Bronchial epithelial cell (primary cell): ENCODE data around the gene APBB2. TPM values are rescaled to one million over a fixed set of nuclear protein-coding genes. Genes with fewer than 3 reads are reported as not detected.

Source experiments
- DNase-seq: peaks from one replicate; pipeline ENCODE4 v3.0.0-alpha.2; 2010; ENCODE audit warnings: low read depth
- FAIRE-seq: peaks from 2 replicates; lab custom pipeline; 2011; peaks lifted over from hg19 to GRCh38; lab: Jason Lieb, UNC
- H3K27me3 ChIP-seq: 2 replicates; pipeline ENCODE4 v1.5.1; 2011; ENCODE audit warnings: low read length; ENCODE audit not compliant: control insufficient read depth, insufficient read depth
- H3K36me3 ChIP-seq: 2 replicates; pipeline ENCODE4 v1.5.1; 2011; ENCODE audit warnings: low read length; ENCODE audit not compliant: control insufficient read depth, insufficient read depth
- H3K4me3 ChIP-seq: 2 replicates; pipeline ENCODE4 v1.5.1; 2011; ENCODE audit warnings: mild to moderate bottlenecking, low read depth, low read length, control low read depth
- CTCF ChIP-seq: IDR thresholded peaks from 2 replicates; pipeline ENCODE4 v1.5.1; 2011; ENCODE audit warnings: mild to moderate bottlenecking, moderate library complexity, low read length, control low read depth, inconsistent platforms; ENCODE audit not compliant: insufficient read depth, severe bottlenecking
- total RNA-seq: library from RNA; depleted of rRNA; stranded (reverse); fragments of >200 nt; gene quantifications from 2 replicates; pipeline ENCODE4 v1.2.1, GENCODE V29; 2014

APBB2 gene
- total RNA-seq, 1 donor from 2014 or later, result 39.2 TPM

DNA sequence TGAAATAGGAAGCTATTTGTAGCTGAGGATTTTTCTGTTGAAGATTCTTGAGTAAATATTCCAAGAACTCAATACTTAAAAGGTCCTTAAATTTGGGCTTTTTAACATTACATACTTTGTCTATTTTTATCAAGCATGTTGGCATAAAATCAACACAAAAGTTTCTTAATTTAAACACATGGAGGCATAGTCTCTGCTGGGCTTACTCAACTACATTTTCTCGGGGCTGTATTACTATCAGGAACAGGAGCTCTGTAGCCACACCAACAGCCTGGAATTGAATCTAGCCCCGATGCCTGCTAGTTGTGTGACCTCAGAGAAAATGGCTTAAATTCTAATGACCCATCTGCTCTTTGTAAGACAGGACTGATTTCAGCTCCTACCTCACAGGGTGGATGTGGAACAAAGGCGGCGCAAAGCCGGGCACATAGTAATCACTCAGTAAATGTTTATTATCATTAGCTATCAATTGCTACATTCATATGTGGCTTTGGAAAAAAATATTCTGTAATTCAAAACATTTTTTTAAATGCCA lies 257.6 kb downstream of the APBB2 start:
- no peak for FAIRE-seq
- no peak for DNase-seq
- TF ChIP-seq CTCF, result no peak
- Histone ChIP-seq H3K27me3 (no peaks in the 10 kb centered on the region), H3K4me3 (no peak overlapping the region), H3K36me3 (no peaks in the 10 kb centered on the region)

DNA sequence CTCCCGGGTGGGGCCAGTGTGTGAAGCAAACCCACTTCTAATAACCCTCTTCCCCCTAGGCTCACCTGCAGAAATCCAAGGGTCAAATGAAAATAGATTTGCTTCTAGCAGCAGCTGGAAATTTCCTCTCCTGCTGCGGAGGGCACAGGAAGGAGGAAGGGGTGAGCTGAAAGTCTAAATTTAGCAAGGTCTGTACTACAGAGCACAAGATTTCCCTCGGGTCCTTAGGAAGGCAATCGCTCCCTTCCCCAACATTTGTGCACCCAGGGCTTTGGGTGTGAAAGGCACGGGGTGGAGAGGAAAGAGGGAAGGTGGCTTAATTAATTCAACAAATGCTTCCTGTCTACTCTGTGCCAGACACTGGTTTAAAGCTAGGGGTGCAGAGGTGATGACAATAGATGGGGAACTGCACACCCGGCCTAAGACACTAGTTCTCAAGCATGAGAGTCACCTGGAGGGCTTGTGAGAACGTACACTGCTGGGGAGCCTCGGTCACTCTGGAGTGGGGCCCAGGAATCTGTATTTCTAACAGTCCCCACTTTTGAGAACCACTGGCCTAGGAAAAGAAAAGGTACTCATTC lies 260.2 kb downstream of the APBB2 start:
- no peaks in the 10 kb centered on the region for H3K36me3 ChIP-seq
- DNase-seq, result no peak
- FAIRE-seq, result no peak
- no peak for TF ChIP-seq CTCF
- no peaks in the 10 kb centered on the region for H3K27me3 ChIP-seq
- no peak overlapping the region for H3K4me3 ChIP-seq

DNA sequence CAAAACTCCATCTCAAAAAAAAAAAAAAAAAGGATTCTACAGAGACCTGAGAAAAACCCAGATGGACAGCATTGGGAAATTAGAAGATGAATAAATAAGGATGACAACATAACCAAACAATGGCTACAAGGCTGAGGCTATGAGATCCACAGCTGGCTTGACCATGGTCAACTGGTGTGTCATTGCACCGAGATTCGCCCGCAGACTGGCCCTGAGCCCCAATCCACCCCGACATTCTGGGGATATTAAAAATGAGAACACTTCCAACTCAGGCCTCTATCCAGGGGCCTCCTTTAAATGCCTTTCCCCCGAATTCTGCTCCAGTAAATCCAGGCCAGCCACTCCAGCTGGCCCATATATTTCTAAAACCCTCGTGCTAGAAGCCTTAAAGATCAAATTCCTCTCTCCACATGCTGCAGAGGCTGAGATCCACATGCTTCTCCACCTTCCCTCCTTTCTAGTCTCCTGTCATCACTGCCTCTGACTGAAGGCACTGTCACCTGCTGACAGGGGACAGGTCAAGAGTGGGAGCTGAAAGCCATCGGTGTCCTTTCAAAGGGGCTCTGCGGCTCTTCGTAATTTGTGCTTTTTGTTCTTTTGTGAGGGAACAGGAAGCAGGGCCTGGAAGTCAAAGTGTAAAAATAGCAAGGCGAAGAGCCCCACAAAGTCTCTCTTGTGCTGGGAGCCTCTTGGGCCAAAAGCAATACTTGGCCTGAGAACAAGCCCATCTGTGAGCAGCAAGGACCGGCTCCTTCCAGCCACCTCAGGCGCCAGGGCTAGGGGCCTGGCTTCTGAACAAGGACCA lies 260.9 kb downstream of the APBB2 start:
- Histone ChIP-seq H3K27me3 (no peaks in the 10 kb centered on the region), H3K4me3 (no peak overlapping the region), H3K36me3 (no peaks in the 10 kb centered on the region)
- TF ChIP-seq CTCF, result no peak
- no peak for DNase-seq
- no peak for FAIRE-seq

DNA sequence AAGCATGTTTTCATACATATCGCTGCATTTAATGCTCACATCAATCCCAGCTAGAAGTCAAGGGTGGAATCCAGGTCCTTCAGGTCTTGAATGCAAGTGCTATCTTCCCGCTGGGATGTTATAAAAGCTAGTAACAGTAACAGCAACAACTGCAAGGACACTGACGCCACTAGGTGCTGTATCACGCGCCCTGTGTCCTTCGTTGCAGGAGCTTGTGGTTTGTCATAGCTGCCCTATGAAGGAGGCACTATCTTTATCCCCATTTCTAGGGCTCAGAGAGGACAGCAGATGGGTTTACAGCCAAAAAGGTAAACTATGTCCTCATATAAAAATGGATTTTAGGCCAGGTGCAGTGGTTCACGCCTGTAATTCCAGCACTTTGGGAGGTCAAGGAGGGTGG lies 261.7 kb downstream of the APBB2 start:
- no peaks in the 10 kb centered on the region for H3K27me3 ChIP-seq
- H3K4me3 ChIP-seq, result no peak overlapping the region
- no peaks in the 10 kb centered on the region for H3K36me3 ChIP-seq
- TF ChIP-seq CTCF, result no peak
- DNase-seq (no peak), FAIRE-seq (no peak)

DNA sequence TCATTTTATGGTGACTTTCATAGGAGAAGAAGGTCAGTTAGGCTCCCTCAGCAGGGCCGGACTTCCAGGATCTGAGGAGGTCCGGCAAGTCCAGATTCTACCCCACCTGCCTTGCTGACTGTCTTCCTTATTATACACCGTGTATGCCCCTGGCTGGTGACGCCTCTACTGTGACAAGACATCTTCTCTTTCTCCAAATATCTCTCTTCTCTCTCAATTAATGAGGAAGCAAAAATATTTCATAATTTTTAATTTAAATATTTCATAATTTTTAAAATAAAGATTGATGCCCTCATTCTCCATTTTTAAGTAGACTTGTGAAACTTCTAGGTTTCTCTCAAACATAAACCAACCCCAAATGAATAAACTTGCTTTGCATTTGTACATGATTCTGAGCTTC lies 262.1 kb downstream of the APBB2 start:
- no peaks in the 10 kb centered on the region for H3K36me3 ChIP-seq
- FAIRE-seq, result no peak
- no peak overlapping the region for H3K4me3 ChIP-seq
- TF ChIP-seq CTCF, result no peak
- H3K27me3 ChIP-seq, result no peaks in the 10 kb centered on the region
- no peak for DNase-seq
